B cell (primary cell): ENCODE measurements around the gene KCNF1. TPM values are rescaled to one million over a fixed set of nuclear protein-coding genes. Genes with fewer than 3 reads are reported as not detected.

ENCODE experiments used
- ATAC-seq: fragments of 200-7000 bp; cut with Tn5 transposase; one replicate; pipeline ENCODE4 v1.10.0; 2021; ENCODE audit warnings: low read depth, mild to moderate bottlenecking, moderate number of reproducible peaks, moderate library complexity
- CTCF ChIA-PET: fragments of 350-600 bp; sonication (Branson Sonifier 250); formaldehyde crosslinking; loops from one replicate; lab custom pipeline; 2021; ENCODE audit warnings: antibody characterized with exemption, inconsistent platforms; lab: Charles Lee
- POLR2A ChIA-PET: fragments of 350-600 bp; sonication (Branson Sonifier 250); formaldehyde crosslinking; loops from one replicate; lab custom pipeline; 2021; ENCODE audit warnings: antibody characterized with exemption; lab: Charles Lee
- DNase-seq: peaks from one replicate; pipeline ENCODE4 v3.0.0; 2013
- H2AFZ ChIP-seq: 2 replicates; pipeline ENCODE4 v1.6.1; 2012; ENCODE audit warnings: mild to moderate bottlenecking, low read depth, low read length; ENCODE audit not compliant: insufficient read depth, poor library complexity, severe bottlenecking
- H3K27ac ChIP-seq, 2 donors: 1 replicate in 1 of 2; 2 replicates in 1 of 2; pipeline ENCODE4 v1.5.1; 2012 to 2013; ENCODE audit warnings: low read length in 2 of 2, mild to moderate bottlenecking in 2 of 2, moderate library complexity in 1 of 2
- H3K27me3 ChIP-seq, 4 experiments: fragments of 200-600 bp in 1 of 4; sonication (generic) in 1 of 4; replicated peaks in 1 of 4; 1 replicate in 2 of 4; 2 replicates in 2 of 4; pipeline versions ENCODE4 v1.6.1 to v1.7.0; 2013 to 2016; ENCODE audit warnings: low read length in 3 of 4, mild to moderate bottlenecking in 2 of 4, mixed read lengths in 1 of 4, moderate library complexity in 1 of 4; ENCODE audit not compliant: insufficient read depth in 4 of 4, control insufficient read depth in 3 of 4; ENCODE audit errors: control extremely low read depth in 1 of 4
- H3K36me3 ChIP-seq, 2 experiments: replicated peaks in 1 of 2; 1 replicate in 1 of 2; 2 replicates in 1 of 2; pipeline versions ENCODE4 v1.6.1 to v1.7.1; 2013; ENCODE audit warnings: low read length in 1 of 2; ENCODE audit not compliant: insufficient read depth in 2 of 2, control insufficient read depth in 1 of 2; ENCODE audit errors: control extremely low read depth in 1 of 2, extremely low read depth in 1 of 2
- H3K4me1 ChIP-seq, 2 donors: fragments of 200-600 bp in 1 of 2; sonication (generic) in 1 of 2; 1 replicate in 1 of 2; 2 replicates in 1 of 2; pipeline versions ENCODE4 v1.5.1 to v1.6.1; 2013 to 2017; ENCODE audit warnings: low read length in 2 of 2; ENCODE audit not compliant: control insufficient read depth in 2 of 2, insufficient read depth in 2 of 2
- H3K4me2 ChIP-seq: replicated peaks from 2 replicates; pipeline ENCODE3; 2012; ENCODE audit warnings: mild to moderate bottlenecking, low read depth, low read length; ENCODE audit not compliant: poor library complexity, severe bottlenecking
- H3K4me3 ChIP-seq, 5 experiments: fragments of 200-600 bp in 1 of 5; sonication (generic) in 1 of 5; 1 replicate in 3 of 5; 2 replicates in 2 of 5; pipeline versions ENCODE4 v1.5.1 to v1.7.0; 2011 to 2016; ENCODE audit warnings: low read length in 4 of 5, mild to moderate bottlenecking in 4 of 5, low read depth in 2 of 5, control low read depth in 1 of 5, moderate library complexity in 1 of 5; ENCODE audit not compliant: insufficient read depth in 1 of 5; ENCODE audit errors: control extremely low read depth in 1 of 5, extremely low read depth in 1 of 5
- H3K79me2 ChIP-seq: fragments of 200-600 bp; sonication (generic); one replicate; pipeline ENCODE4 v1.6.0; 2016; ENCODE audit warnings: low read length; ENCODE audit not compliant: control insufficient read depth, insufficient read depth
- H3K9ac ChIP-seq: fragments of 200-600 bp; sonication (generic); 2 replicates; pipeline ENCODE4 v1.6.1; 2017; ENCODE audit warnings: mild to moderate bottlenecking, low read length, moderate library complexity
- H3K9me3 ChIP-seq, 3 donors: one replicate each; pipeline versions ENCODE4 v1.6.1 to v1.7.1; 2013; ENCODE audit warnings: low read length in 2 of 3; ENCODE audit not compliant: control insufficient read depth in 2 of 3, insufficient read depth in 1 of 3; ENCODE audit errors: control extremely low read depth in 1 of 3
- H4K20me1 ChIP-seq: 2 replicates; pipeline ENCODE4 v1.6.0; 2012; ENCODE audit warnings: mild to moderate bottlenecking, low read length; ENCODE audit not compliant: insufficient read depth, control insufficient read depth, poor library complexity, severe bottlenecking
- H3K27ac Mint-ChIP-seq: one replicate; pipeline ENCODE4 v1.8.0; 2021; ENCODE audit warnings: mixed read lengths
- H3K27me3 Mint-ChIP-seq: one replicate; pipeline ENCODE4 v1.8.0; 2021; ENCODE audit warnings: mixed read lengths
- H3K4me1 Mint-ChIP-seq: one replicate; pipeline ENCODE4 v1.8.0; 2021; ENCODE audit warnings: mixed read lengths
- H3K4me3 Mint-ChIP-seq: one replicate; pipeline ENCODE4 v1.8.0; 2021; ENCODE audit warnings: mixed read lengths
- H3K9me3 Mint-ChIP-seq: one replicate; pipeline ENCODE4 v1.8.0; 2022; ENCODE audit warnings: mixed read lengths; ENCODE audit not compliant: insufficient read depth
- CTCF ChIP-seq: fragments of 200-600 bp; IDR thresholded peaks from one replicate; pipeline ENCODE4 v1.8.0; 2022; ENCODE audit warnings: antibody characterized with exemption, mild to moderate bottlenecking
- EZH2 ChIP-seq: IDR thresholded peaks from 2 replicates; pipeline ENCODE4 v1.6.1; 2012; ENCODE audit warnings: borderline replicate concordance, low read depth, mild to moderate bottlenecking, moderate library complexity, low read length; ENCODE audit not compliant: insufficient read depth, poor library complexity, severe bottlenecking
- WGBS: methylation state at CpG from one replicate; pipeline ENCODE4 v1.1.5; 2013; ENCODE audit warnings: missing lambda C conversion rate; ENCODE audit not compliant: insufficient coverage; 5-methylcytosine and 5-hydroxymethylcytosine counted together
- intact Hi-C: fragments of 100-400 bp; cut with micrococcal nuclease; formaldehyde crosslinking; loops from one replicate; pipeline ENCODE4 v1.10.0; 2022
- polyA plus RNA-seq: library from polyadenylated mRNA; depleted of rRNA; stranded (reverse); fragments of >200 nt; gene quantifications from 2 replicates; pipeline ENCODE4 v1.2.3, GENCODE V29; 2012
- total RNA-seq, 2 donors: library from RNA; stranded (reverse); fragments of 120-200 nt in 1 of 2; gene quantifications; 1 replicate in 1 of 2; 2 replicates in 1 of 2; pipeline versions ENCODE4 v1.2.3 to v1.2.4, GENCODE V29; 2013 to 2022

Gene KCNF1
- total and polyA plus RNA-seq, 2 donors (not counting 1 experiment from before 2014, with no cell fraction given), result not detected

GRCh38 chr2:10918661-10919409, 7.1 kb downstream of the KCNF1 start:
- peaks cover 33% of the 10 kb centered on the region for H3K27me3 Mint-ChIP-seq
- Histone ChIP-seq H3K27me3 (peaks cover 0 to 5% (median 0%) of the 10 kb centered on the region in 4 experiments), H3K4me3 (no peak overlapping the region), H3K9ac (no peak overlapping the region), H3K79me2 (no peaks in the 10 kb centered on the region), H3K4me2 (no peak overlapping the region), H3K36me3 (no peaks in the 10 kb centered on the region), H2AFZ (no peak overlapping the region), H4K20me1 (no peaks in the 10 kb centered on the region), H3K9me3 (peaks cover 0 to 3% (median 0%) of the 10 kb centered on the region in 3 donors), H3K27ac (no peak overlapping the region), H3K4me1 (no peaks in the 10 kb centered on the region)
- no peak for DNase-seq
- CTCF ChIA-PET, result no interaction called here
- no peak for TF ChIP-seq EZH2
- no peak for TF ChIP-seq CTCF
- POLR2A ChIA-PET, result no interaction called here
- 91% methylated on average over 13 of the region's 20 CpGs for WGBS
- H3K4me1 Mint-ChIP-seq, result no peaks in the 10 kb centered on the region
- no peak overlapping the region for H3K27ac Mint-ChIP-seq
- no peak overlapping the region for H3K4me3 Mint-ChIP-seq
- intact Hi-C loops, result no loop called here
- no peaks in the 10 kb centered on the region for H3K9me3 Mint-ChIP-seq
- no peak for ATAC-seq

GRCh38 chr2:10919410-10919770, 7.7 kb downstream of the KCNF1 start:
- H3K27me3 ChIP-seq, result peaks cover 0 to under 1% (median 0%) of the 10 kb centered on the region in 4 experiments
- H3K4me3 Mint-ChIP-seq, result no peak overlapping the region

More at GRCh38 chr2:10919410-10919770, 7.7 kb downstream of the KCNF1 start:
- intact Hi-C loops, result no loop called here
- ChIA-PET CTCF (no interaction called here), POLR2A (no interaction called here)
- no peaks in the 10 kb centered on the region for H4K20me1 ChIP-seq
- 81% methylated on average over 8 of the region's 9 CpGs for WGBS
- no peak overlapping the region for H2AFZ ChIP-seq
- DNase-seq (no peak), ATAC-seq (no peak)
- no peaks in the 10 kb centered on the region for H3K36me3 ChIP-seq
- peaks cover 0 to 3% (median 0%) of the 10 kb centered on the region in 3 donors for H3K9me3 ChIP-seq
- no peaks in the 10 kb centered on the region for H3K4me1 ChIP-seq
- no peaks in the 10 kb centered on the region for H3K79me2 ChIP-seq
- H3K27ac ChIP-seq, result no peak overlapping the region
- Mint-ChIP-seq H3K9me3 (no peaks in the 10 kb centered on the region), H3K27me3 (peaks cover 33% of the 10 kb centered on the region), H3K4me1 (no peaks in the 10 kb centered on the region), H3K27ac (no peak overlapping the region)
- no peak overlapping the region for H3K4me3 ChIP-seq
- H3K4me2 ChIP-seq, result no peak overlapping the region
- H3K9ac ChIP-seq, result no peak overlapping the region
- TF ChIP-seq CTCF (no peak), EZH2 (no peak)
